IPS DF 6.9 (cell line): ENCODE results near the gene CTTNBP2NL.
"Not testable (repeated sequence)": the region's sequence is repeated elsewhere in the genome, so short reads cannot be mapped to it uniquely, and the experiment has no call there.

Experiments used
- DNase-seq: peaks from one replicate; pipeline ENCODE4 v3.0.0-alpha.2; 2013; ENCODE audit warnings: low read depth, low spot score
- H3K27ac ChIP-seq: one replicate; pipeline ENCODE4 v1.5.1; 2013; ENCODE audit warnings: low read length, control low read depth
- H3K27me3 ChIP-seq: 2 replicates; pipeline ENCODE4 v1.6.1; 2013; ENCODE audit warnings: mild to moderate bottlenecking, low read length; ENCODE audit not compliant: control insufficient read depth, insufficient read depth
- H3K36me3 ChIP-seq: 2 replicates; pipeline ENCODE4 v1.6.1; 2013; ENCODE audit warnings: low read length; ENCODE audit not compliant: control insufficient read depth, insufficient read depth
- H3K4me1 ChIP-seq: 2 replicates; pipeline ENCODE4 v1.6.1; 2013; ENCODE audit warnings: low read length; ENCODE audit not compliant: control insufficient read depth, insufficient read depth
- H3K4me3 ChIP-seq: 2 replicates; pipeline ENCODE4 v1.5.1; 2013; ENCODE audit warnings: mild to moderate bottlenecking, low read length
- H3K9me3 ChIP-seq: 2 replicates; pipeline ENCODE4 v1.6.1; 2013; ENCODE audit warnings: low read length, inconsistent platforms; ENCODE audit not compliant: control insufficient read depth, insufficient read depth
- WGBS: extraction: QIAGEN DNeasy Blood & Tissue Kit; methylation state at CpG from one replicate; pipeline ENCODE4 v1.1.7; 2013; ENCODE audit warnings: mixed read lengths, missing lambda C conversion rate; ENCODE audit not compliant: insufficient read length, insufficient coverage; 5-methylcytosine and 5-hydroxymethylcytosine counted together

Gene CTTNBP2NL

DNA sequence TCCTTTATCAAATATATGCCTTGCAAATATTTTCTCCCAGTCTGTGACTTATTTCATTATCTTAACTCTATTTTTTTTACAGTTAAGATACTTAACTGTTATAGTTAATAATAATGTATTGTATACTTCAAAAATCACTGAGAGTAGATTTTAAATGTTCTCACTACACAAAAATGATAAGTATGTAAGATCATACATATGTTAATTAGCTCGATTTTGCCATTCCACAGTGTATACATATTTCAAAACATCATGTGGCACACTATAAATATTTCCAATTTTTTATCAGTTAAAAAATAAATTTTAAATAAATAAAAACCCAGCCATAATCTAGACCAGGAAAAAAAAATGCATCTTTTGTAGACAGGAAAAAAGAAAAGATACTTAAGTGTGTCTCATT is 27.2 kb downstream of the CTTNBP2NL start:
- WGBS = no CpG with 5 or more reads among the region's 1 CpG
- no peak for DNase-seq
- H3K4me3 ChIP-seq = no peak overlapping the region
- no peak overlapping the region for H3K27ac ChIP-seq
- H3K4me1 ChIP-seq = no peaks in the 10 kb centered on the region
- H3K9me3 ChIP-seq = no peaks in the 10 kb centered on the region
- no peaks in the 10 kb centered on the region for H3K27me3 ChIP-seq
- H3K36me3 ChIP-seq = no peaks in the 10 kb centered on the region

DNA sequence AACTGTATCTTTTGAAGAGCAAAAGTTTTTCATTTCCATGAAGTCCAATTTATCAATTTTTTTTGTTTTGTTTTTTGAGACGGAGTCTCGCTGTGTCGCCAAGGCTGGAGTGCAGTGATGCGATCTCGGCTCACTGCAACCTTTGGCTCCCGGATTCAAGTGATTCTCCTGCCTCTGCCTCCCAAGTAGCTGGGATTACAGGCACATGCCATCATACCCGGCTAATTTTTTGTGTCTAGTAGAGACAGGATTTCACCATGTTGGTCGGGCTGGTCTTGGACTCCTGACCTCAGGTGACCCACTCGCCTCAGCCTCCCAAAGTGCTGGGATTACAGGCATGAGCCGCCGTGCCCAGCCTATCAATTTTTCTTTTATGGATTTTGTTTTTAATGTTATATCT is 27.7 kb downstream of the CTTNBP2NL start:
- not testable (repeated sequence) for DNase-seq, H3K4me1 ChIP-seq, H3K36me3 ChIP-seq, H3K4me3 ChIP-seq, H3K27ac ChIP-seq, H3K27me3 ChIP-seq, H3K9me3 ChIP-seq
- WGBS = no CpG with 5 or more reads among the region's 11 CpGs

DNA sequence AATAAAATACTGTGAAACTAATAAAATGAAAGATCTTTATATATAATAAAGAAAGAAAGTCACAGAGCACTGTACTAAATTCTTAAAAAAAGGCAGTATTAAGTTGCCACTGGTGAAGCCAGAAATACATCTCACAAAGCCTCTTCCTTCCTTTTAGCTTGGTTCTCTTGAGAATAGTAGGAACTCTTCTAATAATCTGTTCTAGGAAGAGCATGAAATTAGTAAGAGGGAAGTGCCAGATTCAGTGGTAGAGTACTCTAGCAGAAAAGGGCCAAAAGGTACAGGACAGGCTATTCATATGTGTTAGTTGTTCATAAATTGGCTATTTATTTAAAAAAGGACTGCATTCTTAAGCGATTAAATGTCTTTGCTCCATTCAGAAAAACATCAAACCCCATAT is 33.7 kb downstream of the CTTNBP2NL start:
- Histone ChIP-seq H3K4me3 (no peak overlapping the region), H3K4me1 (no peaks in the 10 kb centered on the region), H3K27me3 (no peaks in the 10 kb centered on the region), H3K27ac (no peak overlapping the region), H3K36me3 (no peaks in the 10 kb centered on the region), H3K9me3 (no peaks in the 10 kb centered on the region)
- no CpG with 5 or more reads among the region's 1 CpG for WGBS
- DNase-seq = no peak

DNA sequence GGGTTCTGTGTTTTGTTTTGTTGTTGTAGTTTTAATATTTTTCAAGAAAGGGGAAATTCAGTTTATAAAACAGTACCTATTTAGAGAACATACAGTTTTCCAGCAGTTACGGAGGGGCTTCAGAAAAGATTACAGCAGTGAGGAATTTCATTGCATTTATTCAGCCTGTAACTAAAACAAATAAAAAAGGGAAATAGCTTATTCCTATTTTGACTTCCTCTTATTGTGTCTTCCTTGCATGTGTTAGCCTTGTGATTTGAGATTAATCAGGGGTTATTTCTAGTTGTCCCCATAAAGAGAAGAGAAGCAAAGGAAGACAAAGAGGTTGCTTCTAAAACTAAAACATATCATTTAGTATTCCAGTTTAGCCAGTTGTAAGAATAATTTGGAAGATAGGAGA is 35.0 kb downstream of the CTTNBP2NL start:
- no peaks in the 10 kb centered on the region for H3K9me3 ChIP-seq
- H3K4me1 ChIP-seq = no peaks in the 10 kb centered on the region
- no peak overlapping the region for H3K4me3 ChIP-seq
- no peaks in the 10 kb centered on the region for H3K27me3 ChIP-seq
- H3K27ac ChIP-seq = no peak overlapping the region
- DNase-seq = no peak
- no CpG with 5 or more reads among the region's 1 CpG for WGBS
- no peaks in the 10 kb centered on the region for H3K36me3 ChIP-seq

DNA sequence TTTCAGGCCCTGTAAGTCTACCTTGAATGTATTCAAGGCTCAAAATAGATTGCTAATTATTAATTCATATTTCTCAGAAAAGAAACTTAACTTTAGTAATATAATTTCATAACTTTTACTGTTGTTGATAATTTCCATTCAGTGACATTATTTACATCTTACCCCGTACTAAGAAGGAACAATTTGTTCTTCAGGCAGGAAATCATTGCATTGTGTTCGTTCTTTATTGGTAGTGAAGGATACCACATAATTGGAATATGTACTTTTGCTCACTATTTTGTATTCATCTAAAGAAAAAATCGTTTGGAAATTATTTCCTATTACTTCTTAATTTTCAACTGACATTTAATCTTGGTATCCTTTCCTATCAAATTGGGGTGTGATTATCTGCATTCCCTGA is 39.4 kb downstream of the CTTNBP2NL start:
- Histone ChIP-seq H3K4me1 (no peaks in the 10 kb centered on the region), H3K9me3 (no peaks in the 10 kb centered on the region), H3K4me3 (no peak overlapping the region), H3K36me3 (no peaks in the 10 kb centered on the region), H3K27me3 (no peaks in the 10 kb centered on the region), H3K27ac (no peak overlapping the region)
- no peak for DNase-seq
- no CpG with 5 or more reads among the region's 3 CpGs for WGBS

DNA sequence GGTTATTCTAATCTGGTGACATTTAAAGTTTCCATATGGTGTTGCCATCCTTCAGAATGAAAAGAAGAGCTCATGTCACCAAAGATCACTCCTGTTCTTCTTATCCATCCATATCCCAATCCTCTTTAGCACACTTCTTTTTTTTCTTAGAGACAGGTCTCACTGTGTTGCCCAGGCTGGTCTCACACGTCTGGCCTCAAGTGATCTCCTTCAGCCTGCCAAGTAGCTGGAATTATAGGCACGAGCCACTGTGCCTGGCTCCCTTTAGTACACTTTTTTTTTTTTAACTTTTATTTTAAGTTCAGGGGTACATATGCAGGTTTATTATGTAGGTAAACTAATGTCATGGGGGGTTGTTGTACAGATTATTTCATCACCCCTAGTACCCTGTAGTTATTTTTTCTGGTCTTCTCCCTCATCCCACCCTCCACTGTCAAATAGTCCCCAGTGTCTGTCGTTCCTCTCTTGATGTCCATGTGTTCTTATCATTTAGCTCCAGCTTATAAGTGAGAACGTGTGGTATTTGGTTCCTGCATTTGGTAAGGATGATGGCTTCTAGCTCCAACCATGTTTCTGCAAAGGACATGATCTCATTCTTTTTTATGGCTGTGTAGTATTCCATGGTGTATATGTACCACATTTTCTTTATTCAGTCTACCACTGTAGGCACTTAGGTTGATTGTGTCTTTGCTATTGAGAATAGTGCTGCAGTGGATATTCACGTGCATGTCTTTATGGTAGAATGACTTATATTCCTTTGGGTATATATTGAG is 40.6 kb downstream of the CTTNBP2NL start:
- H3K9me3 ChIP-seq = no peaks in the 10 kb centered on the region
- no peak overlapping the region for H3K27ac ChIP-seq
- WGBS = no CpG with 5 or more reads among the region's 5 CpGs
- no peaks in the 10 kb centered on the region for H3K36me3 ChIP-seq
- no peaks in the 10 kb centered on the region for H3K27me3 ChIP-seq
- no peak for DNase-seq
- no peak overlapping the region for H3K4me3 ChIP-seq
- H3K4me1 ChIP-seq = no peaks in the 10 kb centered on the region

DNA sequence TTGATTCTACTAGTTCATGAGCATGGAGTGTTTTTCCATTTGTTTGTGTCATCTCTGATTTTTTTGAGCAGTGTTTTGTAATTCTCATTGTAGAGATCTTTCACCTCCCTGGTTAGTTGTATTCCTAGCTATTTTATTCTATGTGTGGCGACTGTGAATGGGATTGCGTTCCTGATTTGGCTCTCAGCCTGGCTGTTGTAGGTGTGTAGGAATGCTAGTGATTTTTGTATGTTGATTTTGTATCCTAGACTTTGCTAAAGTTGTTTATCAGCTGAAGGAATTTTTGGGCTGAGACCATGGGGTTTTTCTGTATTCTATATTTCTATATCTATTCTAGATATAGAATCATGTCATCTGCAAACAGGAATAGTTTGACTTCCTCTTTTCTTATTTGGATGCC is 42.1 kb downstream of the CTTNBP2NL start:
- no CpG with 5 or more reads among the region's 2 CpGs for WGBS
- not testable (repeated sequence) for DNase-seq, H3K36me3 ChIP-seq, H3K4me3 ChIP-seq, H3K4me1 ChIP-seq, H3K27ac ChIP-seq, H3K27me3 ChIP-seq, H3K9me3 ChIP-seq

DNA sequence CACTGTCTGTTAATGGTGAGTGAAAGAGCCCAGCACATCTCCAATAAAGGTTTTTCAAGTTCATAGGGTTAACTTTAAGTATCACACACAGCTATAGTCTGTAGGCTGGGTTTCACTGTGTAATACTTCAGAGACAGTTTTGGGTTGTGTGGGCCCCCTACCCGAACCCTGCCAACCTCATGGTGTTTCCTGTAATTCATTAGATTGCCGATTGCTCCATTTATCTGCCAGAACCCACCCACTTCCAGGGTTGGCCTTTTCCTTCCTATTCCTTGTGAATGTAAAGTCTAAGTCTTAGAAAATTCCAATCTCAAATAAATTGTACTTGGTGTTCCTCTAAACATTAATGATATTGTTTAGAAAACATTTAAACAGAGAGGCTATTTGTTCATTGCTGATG is 43.6 kb downstream of the CTTNBP2NL start:
- H3K27me3 ChIP-seq = no peaks in the 10 kb centered on the region
- WGBS = no CpG with 5 or more reads among the region's 2 CpGs

DNA sequence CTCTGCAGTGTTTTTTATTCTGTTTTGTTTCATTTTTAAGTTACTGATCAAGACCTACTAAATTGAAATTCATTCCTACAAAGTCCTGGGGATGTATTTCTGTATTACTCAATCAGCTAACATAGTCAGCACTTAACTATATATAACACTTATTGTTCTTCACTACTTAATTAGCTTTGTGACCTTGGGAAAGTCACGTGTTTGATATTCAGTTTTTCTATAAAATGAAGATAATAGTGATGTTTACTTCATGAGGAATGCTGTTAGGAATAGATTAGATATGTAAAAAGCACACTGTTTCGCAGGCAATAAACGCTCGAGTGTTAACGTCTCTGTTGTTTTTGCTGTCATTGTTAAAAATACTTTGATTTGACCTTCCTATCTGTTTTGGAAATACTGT is 44.6 kb downstream of the CTTNBP2NL start:
- Histone ChIP-seq H3K4me1 (no peaks in the 10 kb centered on the region), H3K36me3 (no peaks in the 10 kb centered on the region), H3K27ac (no peak overlapping the region), H3K4me3 (no peak overlapping the region), H3K9me3 (no peaks in the 10 kb centered on the region), H3K27me3 (no peaks in the 10 kb centered on the region)
- no CpG with 5 or more reads among the region's 5 CpGs for WGBS
- DNase-seq = no peak

More for the DNA sequence above, 43.6 kb downstream of the CTTNBP2NL start:
- no peak overlapping the region for H3K27ac ChIP-seq
- no peaks in the 10 kb centered on the region for H3K4me1 ChIP-seq
- H3K9me3 ChIP-seq = no peaks in the 10 kb centered on the region
- DNase-seq = no peak
- no peak overlapping the region for H3K4me3 ChIP-seq
- H3K36me3 ChIP-seq = no peaks in the 10 kb centered on the region

DNA sequence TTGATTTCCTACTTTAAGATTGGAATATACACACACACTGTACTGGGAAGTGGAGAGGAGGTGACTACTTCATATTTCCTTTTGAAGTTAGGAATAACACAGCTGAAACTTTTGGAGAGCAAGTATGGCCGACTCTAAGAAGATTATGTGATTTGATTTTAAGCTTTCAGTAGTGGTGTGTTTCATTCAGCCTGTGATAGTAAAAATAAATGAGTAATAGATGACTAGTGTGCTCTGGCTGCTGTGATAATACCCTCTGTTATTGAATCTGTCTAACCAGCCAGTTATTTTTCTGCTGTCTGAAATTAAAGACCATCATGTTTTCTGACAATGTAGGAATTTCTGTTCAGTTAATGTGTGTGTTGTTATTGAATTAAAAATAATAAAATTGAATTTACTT is 48.3 kb downstream of the CTTNBP2NL start:
- no peak for DNase-seq
- no peak overlapping the region for H3K27ac ChIP-seq
- no peaks in the 10 kb centered on the region for H3K27me3 ChIP-seq
- H3K4me1 ChIP-seq = no peaks in the 10 kb centered on the region
- no peak overlapping the region for H3K4me3 ChIP-seq
- WGBS = no CpG with 5 or more reads among the region's 1 CpG
- no peaks in the 10 kb centered on the region for H3K9me3 ChIP-seq
- H3K36me3 ChIP-seq = no peaks in the 10 kb centered on the region; the same call in 1 of the 2 replicates

DNA sequence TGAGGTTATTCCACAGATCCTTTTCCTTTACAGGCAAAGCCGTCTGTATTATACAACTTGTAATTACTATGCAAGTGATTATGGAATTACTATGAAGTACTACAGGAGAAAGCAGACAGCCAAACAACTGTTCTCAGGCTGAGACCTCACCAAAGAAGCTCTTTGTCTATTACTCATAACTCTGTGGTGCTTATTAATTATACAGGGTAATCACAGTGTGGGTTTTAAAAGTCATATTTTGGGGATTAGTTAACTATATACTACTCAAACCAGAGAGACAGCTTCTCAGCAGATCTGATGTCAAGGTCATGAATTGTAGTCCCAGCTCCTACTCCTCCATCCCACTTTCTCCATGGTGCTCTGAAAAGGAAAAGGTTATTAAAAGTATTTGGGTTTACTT is 49.6 kb downstream of the CTTNBP2NL start:
- Histone ChIP-seq H3K27me3 (no peaks in the 10 kb centered on the region), H3K27ac (no peak overlapping the region), H3K4me3 (no peak overlapping the region), H3K9me3 (no peaks in the 10 kb centered on the region), H3K36me3 (no peaks in the 10 kb centered on the region; the same call in 1 of the 2 replicates), H3K4me1 (no peaks in the 10 kb centered on the region)
- WGBS = no CpG with 5 or more reads among the region's 1 CpG
- no peak for DNase-seq
